Measurements from ENCODE around the gene GNE. TPM values are rescaled to one million over a fixed set of nuclear protein-coding genes. Genes with fewer than 3 reads are reported as not detected.

Gene GNE
- total and polyA plus RNA-seq, 2 of the 13 experiments (the other 11 are each of a cell fraction or from before 2014, with no cell fraction given) = 16.1 to 24.1 TPM

- no peak for TF ChIP-seq SOX6 (IDR thresholded peaks at IDR 0.05)
- peak; percentile 51; the same call in 1 of the 2 replicates for TF ChIP-seq SOX6 (CRISPR knock-in tag; IDR thresholded peaks at IDR 0.05)
- TF ChIP-seq ZNF281 (CRISPR knock-in tag; IDR thresholded peaks at IDR 0.05; ENCODE audit: borderline replicate concordance) = peak; percentile 46; the same call in 1 of the 2 replicates
- no peak for TF ChIP-seq ZNF24 (IDR thresholded peaks at IDR 0.05)
- TF ChIP-seq ZNF335 (CRISPR knock-in tag; IDR thresholded peaks at IDR 0.05) = no peak
- no peak for TF ChIP-seq PAWR (CRISPR knock-in tag; IDR thresholded peaks at IDR 0.05; ENCODE audit: borderline replicate concordance)
- no peak for TF ChIP-seq SNAPC2 (CRISPR knock-in tag; IDR thresholded peaks at IDR 0.05)
- no peak for TF ChIP-seq LCORL (IDR thresholded peaks at IDR 0.05)
- peak; percentile 38; the same call in 1 of the 2 replicates for TF ChIP-seq LCORL (CRISPR knock-in tag; IDR thresholded peaks at IDR 0.05)
- TF ChIP-seq ZNF30 (CRISPR knock-in tag; IDR thresholded peaks at IDR 0.05) = no peak
- TF ChIP-seq HNF4G (IDR thresholded peaks at IDR 0.05; ENCODE audit: borderline replicate concordance, low read depth, low read length) = 0 out of 2 replicates have a peak, but pooled peaks have one; percentile 14
- no peak for TF ChIP-seq HNF4G (CRISPR knock-in tag; IDR thresholded peaks at IDR 0.05; ENCODE audit: borderline replicate concordance, low read depth)
- no peak for TF ChIP-seq ZNF343 (CRISPR knock-in tag; IDR thresholded peaks at IDR 0.05)
- TF ChIP-seq KDM3A (CRISPR knock-in tag; IDR thresholded peaks at IDR 0.05; ENCODE audit: low read depth) = no peak
- TF ChIP-seq IRF1 (CRISPR knock-in tag; IDR thresholded peaks at IDR 0.05; ENCODE audit: low read depth) = no peak
- no peak for TF ChIP-seq ZNF616 (CRISPR knock-in tag; IDR thresholded peaks at IDR 0.05; ENCODE audit: low read depth)
- peak; percentile 32; the same call in 1 of the 2 replicates for TF ChIP-seq HDAC2 (CRISPR knock-in tag; IDR thresholded peaks at IDR 0.05)
- no peak for TF ChIP-seq ZNF710 (CRISPR knock-in tag; IDR thresholded peaks at IDR 0.05; ENCODE audit: borderline replicate concordance)
- no peak for TF ChIP-seq ZNF788 (CRISPR knock-in tag; IDR thresholded peaks at IDR 0.05; ENCODE audit: borderline replicate concordance)
- TF ChIP-seq MXI1 (IDR thresholded peaks at IDR 0.05; ENCODE audit: borderline replicate concordance, low read depth, low read length) = no peak
- TF ChIP-seq GFI1 (CRISPR knock-in tag; IDR thresholded peaks at IDR 0.05; ENCODE audit: borderline replicate concordance) = no peak
- 0 out of 2 replicates have a peak, but pooled peaks have one; percentile 20 for TF ChIP-seq FOXO1 (CRISPR knock-in tag; IDR thresholded peaks at IDR 0.05)
- no peak for TF ChIP-seq NFKB2 (CRISPR knock-in tag; IDR thresholded peaks at IDR 0.05; ENCODE audit: borderline replicate concordance)
- TF ChIP-seq BRD4 (CRISPR knock-in tag; IDR thresholded peaks at IDR 0.05) = no peak
- no peak for TF ChIP-seq ZSCAN9 (CRISPR knock-in tag; IDR thresholded peaks at IDR 0.05; ENCODE audit: borderline replicate concordance)
- TF ChIP-seq SOX13 (IDR thresholded peaks at IDR 0.05) = no peak
- TF ChIP-seq SOX13 (CRISPR knock-in tag; conservative IDR thresholded peaks at IDR 0.05 in 1 of 2, IDR thresholded peaks at IDR 0.05 in 1 of 2) = peak in 1 of 2 experiments; percentile 22; a peak in 1 of 4 replicates
- no peak for TF ChIP-seq NFE2 (CRISPR knock-in tag; IDR thresholded peaks at IDR 0.05)
- no peak for TF ChIP-seq MED8 (CRISPR knock-in tag; IDR thresholded peaks at IDR 0.05; ENCODE audit: insufficient replicate concordance)
These were observed 36.6 kb downstream of the GNE start (continued) for GRCh38 chr9:36221667-36222066.
